HepG2 (cell line): ENCODE measurements around the gene TNRC18. TPM values are rescaled to one million over a fixed set of nuclear protein-coding genes. Genes with fewer than 3 reads are reported as not detected.

Source experiments
- ATAC-seq: fragments of 200-7000 bp; cut with Tn5 transposase; 3 replicates; pipeline ENCODE4 v1.9.1; 2020; ENCODE audit warnings: mild to moderate bottlenecking, moderate library complexity
- BruUV-seq: library from RNA; stranded (reverse); fragments of 400-500 nt; replicated peaks from 2 replicates; lab custom pipeline; 2021; lab: Mats Ljungman, UMichigan
- CTCF ChIA-PET: fragments of 300-600 bp; formaldehyde crosslinking; extraction: SDS; loops from one replicate; lab custom pipeline; 2021; ENCODE audit warnings: low total read pairs, inconsistent platforms, low intra/inter-chr PET ratio; lab: Yijun Ruan, JAX
- POLR2A ChIA-PET: fragments of 350-600 bp; sonication (Branson Sonifier 250); formaldehyde crosslinking; loops from one replicate; lab custom pipeline; 2020; ENCODE audit warnings: antibody characterized with exemption, inconsistent platforms; lab: Yijun Ruan, JAX
- DNase-seq: peaks from one replicate; pipeline ENCODE4 v3.0.0-alpha.2; 2015; ENCODE audit warnings: low spot score
- FAIRE-seq: peaks from 3 replicates; lab custom pipeline; 2011; peaks lifted over from hg19 to GRCh38; lab: Jason Lieb, UNC
- H2AFZ ChIP-seq: one replicate; pipeline ENCODE4 v1.6.1; 2011; ENCODE audit warnings: low read length, inconsistent platforms
- H3K27ac ChIP-seq: fragments of 300-600 bp; 3 replicates; pipeline ENCODE4 v1.8.0; 2011; ENCODE audit warnings: mixed run types, mild to moderate bottlenecking, mixed read lengths, low read length, inconsistent platforms; ENCODE audit not compliant: insufficient read depth; ENCODE audit errors: extremely low read length
- H3K27me3 ChIP-seq, 2 experiments: fragments of 200-600 bp in 1 of 2; 2 replicates in 1 of 2; 3 replicates in 1 of 2; pipeline versions ENCODE4 v1.6.0 to v1.8.0; 2011; ENCODE audit warnings: low read length in 2 of 2, mild to moderate bottlenecking in 2 of 2, moderate library complexity in 2 of 2, inconsistent platforms in 1 of 2; ENCODE audit not compliant: insufficient read depth in 2 of 2, control insufficient read depth in 1 of 2
- H3K36me3 ChIP-seq, 2 experiments: fragments of 200-600 bp in 1 of 2; replicated peaks in 1 of 2; 2 replicates in 1 of 2; 3 replicates in 1 of 2; pipeline versions ENCODE4 v1.5.1 to v1.8.0; 2011; ENCODE audit warnings: low read length in 2 of 2, inconsistent platforms in 1 of 2; ENCODE audit not compliant: insufficient read depth in 2 of 2, control insufficient read depth in 1 of 2
- H3K4me1 ChIP-seq: 2 replicates; pipeline ENCODE4 v1.5.1; 2012; ENCODE audit warnings: low read length, inconsistent platforms; ENCODE audit not compliant: insufficient read depth
- H3K4me2 ChIP-seq: 2 replicates; pipeline ENCODE4 v1.6.0; 2011; ENCODE audit warnings: low read depth, low read length, inconsistent platforms
- H3K4me3 ChIP-seq, 3 experiments: fragments of 200-600 bp in 1 of 3; sonication (generic), shearing (Covaris generic) in 1 of 3; replicated peaks in 1 of 3; 2 replicates each; pipeline ENCODE4 v1.5.1; 2011 to 2016; ENCODE audit warnings: low read length in 3 of 3, inconsistent platforms in 2 of 3, low read depth in 2 of 3, mild to moderate bottlenecking in 2 of 3, control low read depth in 1 of 3, mixed read lengths in 1 of 3; ENCODE audit not compliant: insufficient read depth in 1 of 3
- H3K79me2 ChIP-seq: one replicate; pipeline ENCODE4 v1.6.1; 2011; ENCODE audit warnings: low read length, inconsistent platforms; ENCODE audit not compliant: insufficient read depth
- H3K9ac ChIP-seq: 2 replicates; pipeline ENCODE4 v1.6.0; 2011; ENCODE audit warnings: mild to moderate bottlenecking, low read depth, low read length, inconsistent platforms; ENCODE audit not compliant: insufficient read depth
- H3K9me3 ChIP-seq: 2 replicates; pipeline ENCODE4 v1.5.1; 2012; ENCODE audit warnings: mild to moderate bottlenecking, low read length
- H4K20me1 ChIP-seq: 2 replicates; pipeline ENCODE4 v1.6.0; 2011; ENCODE audit warnings: inconsistent platforms, mild to moderate bottlenecking, low read length, moderate library complexity; ENCODE audit not compliant: insufficient read depth
- AGO2 ChIP-seq: fragments of 200-400 bp; formaldehyde crosslinking; optimal IDR thresholded peaks from 2 replicates; pipeline ENCODE3; 2017; ENCODE audit warnings: mild to moderate bottlenecking, low read depth, low read length, moderate library complexity
- MYNN ChIP-seq: sonication (generic); formaldehyde crosslinking; IDR thresholded peaks from 2 replicates; pipeline ENCODE4 v1.4.0; 2020; ENCODE audit warnings: mild to moderate bottlenecking, low read depth, missing genetic modification reagents
- NCOA5 ChIP-seq: sonication (generic); formaldehyde crosslinking; IDR thresholded peaks from 2 replicates; pipeline ENCODE4 v1.4.0; 2020; ENCODE audit warnings: missing genetic modification reagents
- NFYC ChIP-seq: IDR thresholded peaks from 2 replicates; pipeline ENCODE4 v1.6.1; 2016; ENCODE audit warnings: missing genetic modification reagents, missing compliant biosample characterization
- RBM22 ChIP-seq: fragments of 200-400 bp; formaldehyde crosslinking; optimal IDR thresholded peaks from 2 replicates; pipeline ENCODE3; 2017; ENCODE audit warnings: mild to moderate bottlenecking, low read length, moderate library complexity
- TEAD3 ChIP-seq: optimal IDR thresholded peaks from 2 replicates; pipeline ENCODE3; 2016; ENCODE audit warnings: borderline replicate concordance
- WGBS: methylation state at CpG from one replicate; pipeline ENCODE4 v1.1.6; 2017; ENCODE audit warnings: low lambda C conversion rate; 5-methylcytosine and 5-hydroxymethylcytosine counted together
- in situ Hi-C: cut with HindIII; loops from 2 replicates; pipeline ENCODE4 v1.10.0; 2017; ENCODE audit warnings: low pct_unique_long_range_greater_than_20kb; ENCODE audit not compliant: extremely low pct_ligation_motif_present
- intact Hi-C: fragments of 100-400 bp; cut with micrococcal nuclease; formaldehyde crosslinking; loops from one replicate; pipeline ENCODE4 v1.10.0; 2022; ENCODE audit not compliant: unreplicated experiment
- polyA plus RNA-seq, 8 experiments: library from polyadenylated mRNA; depleted of rRNA in 3 of 8; stranded (reverse) in 7 of 8; unstranded in 1 of 8; fragments of >200 nt; fragmentation: Illumina TruSeq in 4 of 8; extraction: Trizol in 4 of 8; gene quantifications; 2 replicates each; pipeline versions ENCODE4 v1.2.1 to v1.2.3, GENCODE V29; 2011 to 2016; ENCODE audit warnings: low read depth in 4 of 8, missing spikeins in 1 of 8, mixed read lengths in 1 of 8; ENCODE audit not compliant: insufficient read depth in 1 of 8
- total RNA-seq, 5 experiments: library from RNA; depleted of rRNA; stranded (reverse); fragments of >200 nt; fragmentation: Illumina TruSeq; extraction: Trizol; gene quantifications; 2 replicates each; pipeline ENCODE4 v1.2.3, GENCODE V29; 2016; ENCODE audit warnings: low read depth in 1 of 5
- TF ChIP-seq, protein P1 (sequence below): sonication (generic); formaldehyde crosslinking; IDR thresholded peaks from 2 replicates; pipeline ENCODE4 v1.4.0; 2020; ENCODE audit warnings: missing genetic modification reagents, borderline replicate concordance

TNRC18 gene
- total and polyA plus RNA-seq, 2 of the 13 experiments (the other 11 are each of a cell fraction or from before 2014, with no cell fraction given) = 11.7 to 17.4 TPM

DNA sequence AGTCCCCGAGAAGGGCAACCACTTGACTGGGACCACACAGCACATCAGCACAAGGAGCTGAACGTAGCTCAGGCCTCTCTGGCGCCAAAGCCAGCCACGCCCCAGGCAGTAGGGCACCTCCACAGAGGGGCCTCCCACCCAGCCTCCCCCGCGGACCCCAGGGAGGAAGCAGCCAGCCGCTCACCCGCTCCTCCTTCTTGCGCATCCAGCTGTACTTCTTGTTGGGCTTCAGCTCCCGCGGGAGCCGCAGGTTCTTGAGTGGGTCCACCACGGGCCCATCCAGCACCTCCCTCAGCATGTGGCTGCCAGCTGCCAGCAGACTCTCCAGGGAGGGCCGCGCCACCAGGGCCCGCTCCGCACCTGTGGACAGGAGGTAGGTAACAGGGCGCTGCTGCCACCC lies 61.2 kb downstream of the TNRC18 start:
- peaks cover 9% of the 10 kb centered on the region for H3K79me2 ChIP-seq
- no peak overlapping the region for H3K4me2 ChIP-seq
- TF ChIP-seq, protein P1, sequence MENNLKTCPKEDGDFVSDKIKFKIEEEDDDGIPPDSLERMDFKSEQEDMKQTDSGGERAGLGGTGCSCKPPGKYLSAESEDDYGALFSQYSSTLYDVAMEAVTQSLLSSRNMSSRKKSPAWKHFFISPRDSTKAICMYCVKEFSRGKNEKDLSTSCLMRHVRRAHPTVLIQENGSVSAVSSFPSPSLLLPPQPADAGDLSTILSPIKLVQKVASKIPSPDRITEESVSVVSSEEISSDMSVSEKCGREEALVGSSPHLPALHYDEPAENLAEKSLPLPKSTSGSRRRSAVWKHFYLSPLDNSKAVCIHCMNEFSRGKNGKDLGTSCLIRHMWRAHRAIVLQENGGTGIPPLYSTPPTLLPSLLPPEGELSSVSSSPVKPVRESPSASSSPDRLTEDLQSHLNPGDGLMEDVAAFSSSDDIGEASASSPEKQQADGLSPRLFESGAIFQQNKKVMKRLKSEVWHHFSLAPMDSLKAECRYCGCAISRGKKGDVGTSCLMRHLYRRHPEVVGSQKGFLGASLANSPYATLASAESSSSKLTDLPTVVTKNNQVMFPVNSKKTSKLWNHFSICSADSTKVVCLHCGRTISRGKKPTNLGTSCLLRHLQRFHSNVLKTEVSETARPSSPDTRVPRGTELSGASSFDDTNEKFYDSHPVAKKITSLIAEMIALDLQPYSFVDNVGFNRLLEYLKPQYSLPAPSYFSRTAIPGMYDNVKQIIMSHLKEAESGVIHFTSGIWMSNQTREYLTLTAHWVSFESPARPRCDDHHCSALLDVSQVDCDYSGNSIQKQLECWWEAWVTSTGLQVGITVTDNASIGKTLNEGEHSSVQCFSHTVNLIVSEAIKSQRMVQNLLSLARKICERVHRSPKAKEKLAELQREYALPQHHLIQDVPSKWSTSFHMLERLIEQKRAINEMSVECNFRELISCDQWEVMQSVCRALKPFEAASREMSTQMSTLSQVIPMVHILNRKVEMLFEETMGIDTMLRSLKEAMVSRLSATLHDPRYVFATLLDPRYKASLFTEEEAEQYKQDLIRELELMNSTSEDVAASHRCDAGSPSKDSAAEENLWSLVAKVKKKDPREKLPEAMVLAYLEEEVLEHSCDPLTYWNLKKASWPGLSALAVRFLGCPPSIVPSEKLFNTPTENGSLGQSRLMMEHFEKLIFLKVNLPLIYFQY = no peak
- TF ChIP-seq TEAD3 (CRISPR knock-in tag) (no peak), RBM22 (peak; percentile 61), NCOA5 (CRISPR knock-in tag) (no peak), AGO2 (peak; percentile 81), MYNN (CRISPR knock-in tag) (no peak), NFYC (CRISPR knock-in tag) (no peak)
- TF ChIP-seq, all 625 proteins: peak for 2
- Histone ChIP-seq H3K4me1 (no peaks in the 10 kb centered on the region), H3K36me3 (peaks cover 52 to 81% of the 10 kb centered on the region in 2 experiments), H3K4me3 (no peak overlapping the region), H4K20me1 (peaks cover 37% of the 10 kb centered on the region), H3K9me3 (no peaks in the 10 kb centered on the region), H2AFZ (no peak overlapping the region), H3K9ac (no peak overlapping the region), H3K27ac (no peak overlapping the region), H3K27me3 (no peaks in the 10 kb centered on the region)
- intact Hi-C loops (no loop called here), in situ Hi-C loops (no loop called here)
- POLR2A ChIA-PET = no interaction called here
- BruUV-seq = no TSS peak
- FAIRE-seq (no peak), ATAC-seq (no peak), DNase-seq (no peak)
- 95% methylated on average over 4 of the region's 18 CpGs for WGBS
- CTCF ChIA-PET = no interaction called here
